Measurements from ENCODE around the gene MS4A14. TPM values are rescaled to one million over a fixed set of nuclear protein-coding genes. Genes with fewer than 3 reads are reported as not detected.

The MS4A14 gene
- total and polyA plus RNA-seq, 2 of the 4 experiments (the other 2 are of a cell fraction) = not detected

GRCh38 chr11:60357771-60358170, 38.5 kb upstream of the MS4A14 start:
- Histone ChIP-seq H3K9me1 (ENCODE audit: insufficient read depth, low read length) (no peaks in the 10 kb centered on the region), H2BK15ac (ENCODE audit: low read depth, low read length) (no peak overlapping the region), H3K56ac (ENCODE audit: extremely low read depth, insufficient read depth, low read length) (no peak overlapping the region), H2AK5ac (ENCODE audit: low read depth, low read length) (no peak overlapping the region), H2BK20ac (ENCODE audit: low read depth, low read length) (no peak overlapping the region), H3K4me1 (ENCODE audit: control insufficient read depth, insufficient read depth, low read length) (no peaks in the 10 kb centered on the region), H4K5ac (ENCODE audit: low read depth, low read length) (no peak overlapping the region), H2BK5ac (ENCODE audit: low read depth, low read length, poor library complexity, severe bottlenecking) (no peak overlapping the region), H3K14ac (replicated peaks; ENCODE audit: low read depth, low read length) (no peak overlapping the region), H3K79me1 (ENCODE audit: low read depth in 1 of 2, low read length in 2 of 2) (no peaks in the 10 kb centered on the region), H4K91ac (ENCODE audit: insufficient read depth, low read depth, low read length) (no peak overlapping the region), H3K4me3 (ENCODE audit: insufficient read depth, low read depth, low read length) (no peak overlapping the region), H2BK120ac (ENCODE audit: low read depth, low read length) (no peak overlapping the region), H2AK9ac (replicated peaks; ENCODE audit: low read depth, low read length, poor library complexity) (no peak overlapping the region), H3K4me2 (ENCODE audit: low read depth, low read length) (no peak overlapping the region), H3K18ac (ENCODE audit: low read depth, low read length) (no peak overlapping the region), H3K9me3 (ENCODE audit: control insufficient read depth, insufficient read depth, low read length) (peaks cover 5% of the 10 kb centered on the region), H4K20me1 (ENCODE audit: insufficient read depth, low read length) (no peaks in the 10 kb centered on the region), H3K9ac (ENCODE audit: low read depth, low read length) (no peak overlapping the region), H4K8ac (ENCODE audit: low read depth in 2 of 2, low read length in 2 of 2) (no peak overlapping the region), H3K27ac (ENCODE audit: insufficient read depth, low read length) (no peak overlapping the region), H3K23ac (ENCODE audit: low read depth, low read length) (no peak overlapping the region), H3K36me3 (ENCODE audit: control insufficient read depth, insufficient read depth, low read length) (no peaks in the 10 kb centered on the region), H3K4ac (ENCODE audit: low read depth, low read length) (no peak overlapping the region), H3K27me3 (ENCODE audit: control insufficient read depth, insufficient read depth, low read length) (no peaks in the 10 kb centered on the region), H2AFZ (replicated peaks; ENCODE audit: low read length, poor library complexity) (no peak overlapping the region)
- DNase-seq = no peak
- CTCF ChIA-PET = no interaction called here
- BruUV-seq (replicated peaks) = no TSS peak
- POLR2A ChIA-PET (ENCODE audit: unreplicated experiment) = no interaction called here
- no peak for ATAC-seq (ENCODE audit: low read depth)
- dilution Hi-C loops (cut with HindIII; ENCODE audit: low sequenced_read_pairs, unreplicated experiment) = no loop called here
- intact Hi-C loops (cut with micrococcal nuclease) = no loop called here
- in situ Hi-C loops (cut with MboI; ENCODE audit: low sequenced_read_pairs) = no loop called here
- no peak for TF ChIP-seq MAZ (IDR thresholded peaks at IDR 0.05; ENCODE audit: borderline replicate concordance, low read depth, low read length)
- TF ChIP-seq USF2 (IDR thresholded peaks at IDR 0.05; ENCODE audit: low read depth, low read length) = no peak
- no peak for TF ChIP-seq SMC3 (IDR thresholded peaks at IDR 0.05; ENCODE audit: low read depth, low read length)
- no peak for TF ChIP-seq BHLHE40 (IDR thresholded peaks at IDR 0.05; ENCODE audit: low read depth, low read length)
- WGBS, 2 experiments (ENCODE audit: extremely low coverage in 2 of 2, insufficient read length in 1 of 2) = no CpG with 5 or more reads among the region's 2 CpGs

Measured in IMR-90 (cell line).